Esophagus squamous epithelium (tissue), 5 donors: Measurements from ENCODE around the gene FUT2. TPM values are rescaled to one million over a fixed set of nuclear protein-coding genes. Genes with fewer than 3 reads are reported as not detected.

ENCODE experiments used
- DNase-seq: peaks from one replicate; lab custom pipeline; 2025; lab: John Stamatoyannopoulos, UW
- H3K27ac ChIP-seq, 4 donors: fragments of 200-600 bp; sonication (generic); one replicate each; pipeline ENCODE4 v1.5.1; 2016 to 2019; ENCODE audit warnings: mild to moderate bottlenecking in 1 of 4
- H3K27me3 ChIP-seq, 4 donors: fragments of 200-600 bp; sonication (generic); 1 replicate in 3 of 4; 2 replicates in 1 of 4; pipeline versions ENCODE4 v1.5.1 to v1.6.0; 2017 to 2021; ENCODE audit warnings: antibody characterized with exemption in 1 of 4
- H3K36me3 ChIP-seq, 3 donors: fragments of 200-600 bp; sonication (generic); one replicate each; pipeline ENCODE4 v1.5.1; 2016 to 2019
- H3K4me1 ChIP-seq, 3 donors: fragments of 200-600 bp; sonication (generic); one replicate each; pipeline ENCODE4 v1.5.1; 2017 to 2019
- H3K4me3 ChIP-seq, 4 donors: fragments of 200-600 bp; sonication (generic); 1 replicate in 3 of 4; 2 replicates in 1 of 4; pipeline ENCODE4 v1.5.1; 2016 to 2019; ENCODE audit warnings: mild to moderate bottlenecking in 2 of 4, moderate library complexity in 1 of 4
- H3K9me3 ChIP-seq, 3 donors: fragments of 200-600 bp; sonication (generic); one replicate each; pipeline ENCODE4 v1.5.1; 2016 to 2019
- CTCF ChIP-seq, 6 experiments: fragments of 450-650 bp in 4 of 6; fragments of 200-600 bp in 2 of 6; sonication (generic) in 2 of 6; IDR thresholded peaks; one replicate each; pipeline ENCODE4 v1.5.1; 2016 to 2019; ENCODE audit warnings: antibody characterized with exemption in 6 of 6, mild to moderate bottlenecking in 4 of 6, moderate library complexity in 4 of 6
- POLR2A ChIP-seq, 4 donors: fragments of 450-650 bp; IDR thresholded peaks; one replicate each; pipeline ENCODE4 v1.6.1; 2017; ENCODE audit warnings: antibody characterized with exemption in 4 of 4, mild to moderate bottlenecking in 4 of 4, moderate library complexity in 3 of 4
- WGBS, 2 donors: methylation state at CpG; one replicate each; pipeline ENCODE4 v1.1.5; 2018; 5-methylcytosine and 5-hydroxymethylcytosine counted together
- intact Hi-C: fragments of 100-400 bp; cut with DNase I; formaldehyde crosslinking; loops from one replicate; pipeline ENCODE4 v1.15.0; 2022
- total RNA-seq, 4 donors: library from RNA; depleted of rRNA; stranded (reverse); fragments of >200 nt; gene quantifications; one replicate each; pipeline ENCODE4 v1.1.0, GENCODE V29; 2016
- donor health status: DM: yes; HTN: yes; CAD: no.

FUT2 gene
- total RNA-seq, 4 donors from 2014 or later: 12.2 to 125 (median 38.5) TPM

- no peak overlapping the region for H3K27ac ChIP-seq
- DNase-seq: no peak
- TF ChIP-seq POLR2A (IDR thresholded peaks at IDR 0.05) (no peak), CTCF (IDR thresholded peaks at IDR 0.05) (no peak)
- intact Hi-C loops: no loop called here
- no peaks in the 10 kb centered on the region for H3K36me3 ChIP-seq
- H3K4me1 ChIP-seq: peaks cover 0 to 18% (median 8%) of the 10 kb centered on the region in 3 donors
- 85 to 87% methylated on average over 5 of the region's 10 CpGs for WGBS, 2 donors
- no peaks in the 10 kb centered on the region for H3K27me3 ChIP-seq
- no peak overlapping the region for H3K4me3 ChIP-seq
- H3K9me3 ChIP-seq: no peaks in the 10 kb centered on the region
Measured at GRCh38 chr19:48671446-48671995, 24.2 kb upstream of the FUT2 start.

GRCh38 chr19:48672994-48673393, 22.8 kb upstream of the FUT2 start, which contains the start of gene NTN5:
NTN5 (minus strand) TSS chr19:48673017; CDS start chr19:48670986, 2,031 bp downstream.
- TF ChIP-seq POLR2A (IDR thresholded peaks at IDR 0.05) (no peak), CTCF (IDR thresholded peaks at IDR 0.05) (no peak)
- Histone ChIP-seq H3K36me3 (no peaks in the 10 kb centered on the region), H3K9me3 (no peaks in the 10 kb centered on the region), H3K4me3 (no peak within 1 kb of the TSS), H3K27ac (no peak within 1 kb of the TSS), H3K27me3 (no peaks in the 10 kb centered on the region), H3K4me1 (peaks cover 0 to 23% (median 8%) of the 10 kb centered on the region in 3 donors)
- no peak for DNase-seq
- WGBS, 2 donors: 84 to 98% methylated on average over 11 of the region's 25 CpGs
- intact Hi-C loops: no loop called here

- intact Hi-C loops: no loop called here
- DNase-seq: no peak
Measured at GRCh38 chr19:48673436-48674100, 22.2 kb upstream of the FUT2 start.

GRCh38 chr19:48674216-48674809, 21.5 kb upstream of the FUT2 start:
- H3K27me3 ChIP-seq: no peaks in the 10 kb centered on the region
- WGBS, 2 donors: 60 to 93% methylated on average over 1 to 5 of the region's 19 CpGs
- H3K9me3 ChIP-seq: no peaks in the 10 kb centered on the region
- TF ChIP-seq CTCF (IDR thresholded peaks at IDR 0.05): no peak
- TF ChIP-seq POLR2A (IDR thresholded peaks at IDR 0.05): no peak
- H3K4me1 ChIP-seq: peaks cover 0 to 30% (median 8%) of the 10 kb centered on the region in 3 donors
- DNase-seq: no peak
- no peaks in the 10 kb centered on the region for H3K36me3 ChIP-seq
- intact Hi-C loops: no loop called here
- no peak overlapping the region for H3K4me3 ChIP-seq
- H3K27ac ChIP-seq: no peak overlapping the region

More at GRCh38 chr19:48673436-48674100, 22.2 kb upstream of the FUT2 start:
- no peak overlapping the region for H3K4me3 ChIP-seq
- H3K9me3 ChIP-seq: no peaks in the 10 kb centered on the region
- no peaks in the 10 kb centered on the region for H3K36me3 ChIP-seq
- H3K27me3 ChIP-seq: no peaks in the 10 kb centered on the region
- TF ChIP-seq CTCF (IDR thresholded peaks at IDR 0.05) (no peak), POLR2A (IDR thresholded peaks at IDR 0.05) (no peak)
- 75 to 85% methylated on average over 5 to 17 of the region's 25 CpGs for WGBS, 2 donors
- no peak overlapping the region for H3K27ac ChIP-seq
- H3K4me1 ChIP-seq: peaks cover 0 to 28% (median 8%) of the 10 kb centered on the region in 3 donors
